ENCODE results near the gene CLC. TPM values are rescaled to one million over a fixed set of nuclear protein-coding genes. Genes with fewer than 3 reads are reported as not detected.

The CLC gene
- total and polyA plus RNA-seq, 2 of the 13 experiments (the other 11 are each of a cell fraction or from before 2014, with no cell fraction given) = not detected

DNA sequence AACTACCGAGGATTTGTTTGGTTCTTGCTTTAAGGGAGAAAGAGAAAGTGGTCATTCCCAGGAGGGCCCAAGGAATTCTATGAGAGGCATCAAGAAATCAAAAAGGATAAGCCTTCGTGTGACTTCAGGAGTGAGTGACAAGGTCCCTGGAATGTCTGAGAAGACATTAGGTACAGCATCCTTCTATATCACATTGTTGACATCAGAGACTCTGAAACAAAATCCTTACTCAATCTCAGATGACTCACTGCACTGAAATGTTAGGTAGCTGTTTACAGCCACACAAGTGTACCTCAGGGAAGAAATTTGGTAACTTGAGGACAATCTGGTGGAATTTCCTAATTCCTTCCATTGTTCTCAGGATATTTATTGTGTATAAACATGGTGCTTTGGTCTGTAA is 41.4 kb downstream of the CLC start (continued):
- TF ChIP-seq, protein P1, sequence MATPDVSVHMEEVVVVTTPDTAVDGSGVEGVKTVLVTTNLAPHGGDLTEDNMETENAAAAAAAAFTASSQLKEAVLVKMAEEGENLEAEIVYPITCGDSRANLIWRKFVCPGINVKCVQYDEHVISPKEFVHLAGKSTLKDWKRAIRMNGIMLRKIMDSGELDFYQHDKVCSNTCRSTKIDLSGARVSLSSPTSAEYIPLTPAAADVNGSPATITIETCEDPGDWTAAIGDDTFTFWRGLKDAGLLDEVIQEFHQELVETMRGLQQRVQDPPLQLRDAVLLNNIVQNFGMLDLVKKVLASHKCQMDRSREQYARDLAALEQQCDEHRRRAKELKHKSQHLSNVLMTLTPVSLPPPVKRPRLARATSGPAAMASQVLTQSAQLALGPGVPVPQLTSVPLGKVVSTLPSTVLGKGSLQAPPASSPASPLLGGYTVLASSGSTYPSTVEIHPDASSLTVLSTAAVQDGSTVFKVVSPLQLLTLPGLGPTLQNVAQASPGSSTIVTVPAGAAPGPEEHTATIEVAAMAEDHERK (CRISPR knock-in tag; IDR thresholded peaks at IDR 0.05; ENCODE audit: low read depth) = no peak
- no peak for TF ChIP-seq ZNF883 (CRISPR knock-in tag; IDR thresholded peaks at IDR 0.05; ENCODE audit: not compliant biosample characterization)
- no peak for TF ChIP-seq SMAD3 (CRISPR knock-in tag; IDR thresholded peaks at IDR 0.05)
- TF ChIP-seq JUNB (CRISPR knock-in tag; IDR thresholded peaks at IDR 0.05; ENCODE audit: borderline replicate concordance) = peak; percentile 65; the same call in 1 of the 2 replicates
- TF ChIP-seq, protein P2, sequence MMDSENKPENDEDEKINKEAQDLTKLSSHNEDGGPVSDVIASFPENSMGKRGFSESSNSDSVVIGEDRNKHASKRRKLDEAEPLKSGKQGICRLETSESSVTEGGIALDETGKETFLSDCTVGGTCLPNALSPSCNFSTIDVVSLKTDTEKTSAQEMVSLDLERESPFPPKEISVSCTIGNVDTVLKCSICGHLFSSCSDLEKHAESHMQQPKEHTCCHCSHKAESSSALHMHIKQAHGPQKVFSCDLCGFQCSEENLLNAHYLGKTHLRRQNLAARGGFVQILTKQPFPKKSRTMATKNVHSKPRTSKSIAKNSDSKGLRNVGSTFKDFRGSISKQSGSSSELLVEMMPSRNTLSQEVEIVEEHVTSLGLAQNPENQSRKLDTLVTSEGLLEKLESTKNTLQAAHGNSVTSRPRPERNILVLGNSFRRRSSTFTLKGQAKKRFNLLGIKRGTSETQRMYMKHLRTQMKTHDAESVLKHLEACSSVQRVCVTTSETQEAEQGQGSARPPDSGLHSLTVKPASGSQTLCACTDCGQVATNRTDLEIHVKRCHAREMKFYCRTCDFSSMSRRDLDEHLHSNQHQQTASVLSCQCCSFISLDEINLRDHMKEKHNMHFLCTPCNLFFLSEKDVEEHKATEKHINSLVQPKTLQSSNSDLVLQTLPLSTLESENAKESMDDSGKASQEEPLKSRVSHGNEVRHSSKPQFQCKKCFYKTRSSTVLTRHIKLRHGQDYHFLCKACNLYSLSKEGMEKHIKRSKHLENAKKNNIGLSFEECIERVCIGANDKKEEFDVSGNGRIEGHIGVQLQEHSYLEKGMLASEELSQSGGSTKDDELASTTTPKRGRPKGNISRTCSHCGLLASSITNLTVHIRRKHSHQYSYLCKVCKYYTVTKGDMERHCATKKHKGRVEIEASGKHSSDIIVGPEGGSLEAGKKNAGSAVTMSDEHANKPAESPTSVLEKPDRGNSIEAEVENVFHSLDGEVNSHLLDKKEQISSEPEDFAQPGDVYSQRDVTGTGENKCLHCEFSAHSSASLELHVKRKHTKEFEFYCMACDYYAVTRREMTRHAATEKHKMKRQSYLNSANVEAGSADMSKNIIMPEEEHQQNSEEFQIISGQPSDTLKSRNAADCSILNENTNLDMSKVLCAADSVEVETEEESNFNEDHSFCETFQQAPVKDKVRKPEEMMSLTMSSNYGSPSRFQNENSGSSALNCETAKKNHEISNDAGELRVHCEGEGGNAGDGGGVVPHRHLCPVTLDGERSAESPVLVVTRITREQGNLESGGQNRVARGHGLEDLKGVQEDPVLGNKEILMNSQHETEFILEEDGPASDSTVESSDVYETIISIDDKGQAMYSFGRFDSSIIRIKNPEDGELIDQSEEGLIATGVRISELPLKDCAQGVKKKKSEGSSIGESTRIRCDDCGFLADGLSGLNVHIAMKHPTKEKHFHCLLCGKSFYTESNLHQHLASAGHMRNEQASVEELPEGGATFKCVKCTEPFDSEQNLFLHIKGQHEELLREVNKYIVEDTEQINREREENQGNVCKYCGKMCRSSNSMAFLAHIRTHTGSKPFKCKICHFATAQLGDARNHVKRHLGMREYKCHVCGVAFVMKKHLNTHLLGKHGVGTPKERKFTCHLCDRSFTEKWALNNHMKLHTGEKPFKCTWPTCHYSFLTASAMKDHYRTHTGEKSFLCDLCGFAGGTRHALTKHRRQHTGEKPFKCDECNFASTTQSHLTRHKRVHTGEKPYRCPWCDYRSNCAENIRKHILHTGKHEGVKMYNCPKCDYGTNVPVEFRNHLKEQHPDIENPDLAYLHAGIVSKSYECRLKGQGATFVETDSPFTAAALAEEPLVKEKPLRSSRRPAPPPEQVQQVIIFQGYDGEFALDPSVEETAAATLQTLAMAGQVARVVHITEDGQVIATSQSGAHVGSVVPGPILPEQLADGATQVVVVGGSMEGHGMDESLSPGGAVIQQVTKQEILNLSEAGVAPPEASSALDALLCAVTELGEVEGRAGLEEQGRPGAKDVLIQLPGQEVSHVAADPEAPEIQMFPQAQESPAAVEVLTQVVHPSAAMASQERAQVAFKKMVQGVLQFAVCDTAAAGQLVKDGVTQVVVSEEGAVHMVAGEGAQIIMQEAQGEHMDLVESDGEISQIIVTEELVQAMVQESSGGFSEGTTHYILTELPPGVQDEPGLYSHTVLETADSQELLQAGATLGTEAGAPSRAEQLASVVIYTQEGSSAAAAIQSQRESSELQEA (CRISPR knock-in tag; IDR thresholded peaks at IDR 0.05; ENCODE audit: not compliant biosample characterization) = no peak
- TF ChIP-seq ZNF207 (IDR thresholded peaks at IDR 0.05; ENCODE audit: borderline replicate concordance) = no peak
- no peak for TF ChIP-seq KLF16 (CRISPR knock-in tag; IDR thresholded peaks at IDR 0.05)
- 0 out of 2 replicates have a peak, but pooled peaks have one; percentile 31 for TF ChIP-seq BCL6 (CRISPR knock-in tag; IDR thresholded peaks at IDR 0.05)
- TF ChIP-seq, protein P3, sequence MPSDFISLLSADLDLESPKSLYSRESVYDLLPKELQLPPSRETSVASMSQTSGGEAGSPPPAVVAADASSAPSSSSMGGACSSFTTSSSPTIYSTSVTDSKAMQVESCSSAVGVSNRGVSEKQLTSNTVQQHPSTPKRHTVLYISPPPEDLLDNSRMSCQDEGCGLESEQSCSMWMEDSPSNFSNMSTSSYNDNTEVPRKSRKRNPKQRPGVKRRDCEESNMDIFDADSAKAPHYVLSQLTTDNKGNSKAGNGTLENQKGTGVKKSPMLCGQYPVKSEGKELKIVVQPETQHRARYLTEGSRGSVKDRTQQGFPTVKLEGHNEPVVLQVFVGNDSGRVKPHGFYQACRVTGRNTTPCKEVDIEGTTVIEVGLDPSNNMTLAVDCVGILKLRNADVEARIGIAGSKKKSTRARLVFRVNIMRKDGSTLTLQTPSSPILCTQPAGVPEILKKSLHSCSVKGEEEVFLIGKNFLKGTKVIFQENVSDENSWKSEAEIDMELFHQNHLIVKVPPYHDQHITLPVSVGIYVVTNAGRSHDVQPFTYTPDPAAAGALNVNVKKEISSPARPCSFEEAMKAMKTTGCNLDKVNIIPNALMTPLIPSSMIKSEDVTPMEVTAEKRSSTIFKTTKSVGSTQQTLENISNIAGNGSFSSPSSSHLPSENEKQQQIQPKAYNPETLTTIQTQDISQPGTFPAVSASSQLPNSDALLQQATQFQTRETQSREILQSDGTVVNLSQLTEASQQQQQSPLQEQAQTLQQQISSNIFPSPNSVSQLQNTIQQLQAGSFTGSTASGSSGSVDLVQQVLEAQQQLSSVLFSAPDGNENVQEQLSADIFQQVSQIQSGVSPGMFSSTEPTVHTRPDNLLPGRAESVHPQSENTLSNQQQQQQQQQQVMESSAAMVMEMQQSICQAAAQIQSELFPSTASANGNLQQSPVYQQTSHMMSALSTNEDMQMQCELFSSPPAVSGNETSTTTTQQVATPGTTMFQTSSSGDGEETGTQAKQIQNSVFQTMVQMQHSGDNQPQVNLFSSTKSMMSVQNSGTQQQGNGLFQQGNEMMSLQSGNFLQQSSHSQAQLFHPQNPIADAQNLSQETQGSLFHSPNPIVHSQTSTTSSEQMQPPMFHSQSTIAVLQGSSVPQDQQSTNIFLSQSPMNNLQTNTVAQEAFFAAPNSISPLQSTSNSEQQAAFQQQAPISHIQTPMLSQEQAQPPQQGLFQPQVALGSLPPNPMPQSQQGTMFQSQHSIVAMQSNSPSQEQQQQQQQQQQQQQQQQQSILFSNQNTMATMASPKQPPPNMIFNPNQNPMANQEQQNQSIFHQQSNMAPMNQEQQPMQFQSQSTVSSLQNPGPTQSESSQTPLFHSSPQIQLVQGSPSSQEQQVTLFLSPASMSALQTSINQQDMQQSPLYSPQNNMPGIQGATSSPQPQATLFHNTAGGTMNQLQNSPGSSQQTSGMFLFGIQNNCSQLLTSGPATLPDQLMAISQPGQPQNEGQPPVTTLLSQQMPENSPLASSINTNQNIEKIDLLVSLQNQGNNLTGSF (CRISPR knock-in tag; IDR thresholded peaks at IDR 0.05) = no peak
- no peak for TF ChIP-seq NFKBIZ (CRISPR knock-in tag; IDR thresholded peaks at IDR 0.05)
- TF ChIP-seq KDM1A (CRISPR knock-in tag; IDR thresholded peaks at IDR 0.05) = no peak
- TF ChIP-seq, protein P4, sequence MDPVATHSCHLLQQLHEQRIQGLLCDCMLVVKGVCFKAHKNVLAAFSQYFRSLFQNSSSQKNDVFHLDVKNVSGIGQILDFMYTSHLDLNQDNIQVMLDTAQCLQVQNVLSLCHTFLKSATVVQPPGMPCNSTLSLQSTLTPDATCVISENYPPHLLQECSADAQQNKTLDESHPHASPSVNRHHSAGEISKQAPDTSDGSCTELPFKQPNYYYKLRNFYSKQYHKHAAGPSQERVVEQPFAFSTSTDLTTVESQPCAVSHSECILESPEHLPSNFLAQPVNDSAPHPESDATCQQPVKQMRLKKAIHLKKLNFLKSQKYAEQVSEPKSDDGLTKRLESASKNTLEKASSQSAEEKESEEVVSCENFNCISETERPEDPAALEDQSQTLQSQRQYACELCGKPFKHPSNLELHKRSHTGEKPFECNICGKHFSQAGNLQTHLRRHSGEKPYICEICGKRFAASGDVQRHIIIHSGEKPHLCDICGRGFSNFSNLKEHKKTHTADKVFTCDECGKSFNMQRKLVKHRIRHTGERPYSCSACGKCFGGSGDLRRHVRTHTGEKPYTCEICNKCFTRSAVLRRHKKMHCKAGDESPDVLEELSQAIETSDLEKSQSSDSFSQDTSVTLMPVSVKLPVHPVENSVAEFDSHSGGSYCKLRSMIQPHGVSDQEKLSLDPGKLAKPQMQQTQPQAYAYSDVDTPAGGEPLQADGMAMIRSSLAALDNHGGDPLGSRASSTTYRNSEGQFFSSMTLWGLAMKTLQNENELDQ (CRISPR knock-in tag; IDR thresholded peaks at IDR 0.05; ENCODE audit: borderline replicate concordance) = no peak
